ENCODE data around the gene ZNF200. TPM values are rescaled to one million over a fixed set of nuclear protein-coding genes. Genes with fewer than 3 reads are reported as not detected.

ZNF200 gene
- total RNA-seq, 1 donor from 2014 or later: 15.8 TPM

DNA sequence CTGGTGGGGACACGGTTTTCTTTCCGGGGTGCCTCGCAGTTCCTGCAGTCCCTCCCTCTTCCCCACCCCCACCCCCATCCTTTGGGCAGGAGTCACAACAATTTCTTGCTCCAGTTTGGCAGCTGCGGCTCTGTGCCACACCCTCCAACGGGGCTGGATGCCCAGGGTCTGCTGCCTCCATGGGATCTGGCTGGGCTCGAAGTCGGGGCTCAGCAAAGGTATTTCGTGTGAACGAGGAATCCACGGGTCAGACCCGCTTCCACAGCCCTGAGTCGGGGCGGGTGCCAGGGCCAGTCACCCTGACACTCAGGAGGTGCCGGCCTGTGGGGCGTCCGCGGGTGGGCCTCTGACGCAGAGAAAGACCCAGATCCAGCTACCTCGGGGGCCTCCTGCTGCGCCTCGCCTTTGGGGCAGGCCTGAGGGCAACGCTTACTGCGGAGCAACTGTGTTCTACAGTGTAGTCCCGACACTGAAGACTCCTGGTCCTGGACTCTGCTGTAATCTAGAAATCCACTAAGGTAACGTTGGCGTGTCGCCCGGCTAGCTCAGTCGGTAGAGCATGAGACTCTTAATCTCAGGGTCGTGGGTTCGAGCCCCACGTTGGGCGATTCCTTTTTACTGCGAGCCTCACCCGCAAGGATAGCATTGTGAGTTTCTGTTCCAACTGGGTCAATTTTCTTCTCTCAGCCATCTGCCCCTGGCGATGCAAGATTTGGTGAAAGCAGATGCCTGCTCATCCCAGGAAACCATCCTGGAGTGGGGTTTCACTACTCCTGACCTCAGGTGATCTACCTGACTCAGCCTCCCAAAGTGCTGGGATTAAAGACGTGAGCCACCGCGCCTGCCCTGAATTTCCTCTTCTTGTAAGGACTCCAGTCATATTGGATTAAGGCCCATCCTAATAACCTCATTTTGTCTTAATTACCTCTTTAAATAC lies 59.5 kb downstream of the ZNF200 start:
- Mint-ChIP-seq H3K9me3 (no peaks in the 10 kb centered on the region), H3K4me1 (ENCODE audit: low read depth) (peaks cover 29% of the 10 kb centered on the region), H3K36me3 (ENCODE audit: low read depth) (peaks cover 5% of the 10 kb centered on the region), H3K4me3 (no peak overlapping the region), H3K27me3 (ENCODE audit: insufficient read depth) (peaks cover 67% of the 10 kb centered on the region), H3K27ac (peak overlapping the region; percentile 52)
- no peak for DNase-seq (ENCODE audit: low spot score)
- intact Hi-C loops (cut with micrococcal nuclease): no loop called here

DNA sequence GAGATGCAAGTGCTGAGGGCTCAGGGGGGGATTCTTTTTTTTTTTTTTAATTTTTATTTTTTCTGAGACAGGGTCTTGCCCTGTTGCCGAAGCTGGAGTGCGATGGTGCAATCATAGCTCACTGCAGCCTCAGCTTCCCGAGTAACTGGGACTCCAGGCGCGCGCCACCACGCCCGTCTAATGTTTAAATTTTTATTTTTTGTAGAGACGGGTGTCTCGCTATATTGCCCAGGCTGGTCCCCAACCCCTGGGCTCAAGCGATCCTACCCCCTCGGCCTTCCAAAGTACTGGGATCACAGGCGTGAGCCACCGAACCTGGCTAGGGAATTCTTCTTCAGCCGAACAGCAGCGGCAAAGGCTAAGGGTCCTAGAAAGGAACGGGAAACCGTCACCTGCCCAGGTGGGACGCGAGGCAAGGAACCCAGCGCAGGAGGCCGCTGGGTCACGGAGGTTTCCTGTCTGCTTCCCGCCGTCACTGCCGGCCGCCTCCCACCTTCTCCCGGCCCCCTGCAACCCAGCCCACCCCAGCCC lies 60.3 kb downstream of the ZNF200 start:
- peaks cover 66% of the 10 kb centered on the region for H3K27me3 Mint-ChIP-seq (ENCODE audit: insufficient read depth)
- H3K4me1 Mint-ChIP-seq (ENCODE audit: low read depth): peaks cover 29% of the 10 kb centered on the region
- intact Hi-C loops (cut with micrococcal nuclease): loop anchor here (1.0 to 5.0 kb wide), 2 partner anchors 8 to 58 kb away; no protein-coding TSS in a partner anchor
- peak overlapping the region; percentile 72 for H3K4me3 Mint-ChIP-seq
- no peaks in the 10 kb centered on the region for H3K9me3 Mint-ChIP-seq
- peak overlapping the region; percentile 48 for H3K27ac Mint-ChIP-seq
- H3K36me3 Mint-ChIP-seq (ENCODE audit: low read depth): peaks cover 5% of the 10 kb centered on the region
- DNase-seq (ENCODE audit: low spot score): no peak

DNA sequence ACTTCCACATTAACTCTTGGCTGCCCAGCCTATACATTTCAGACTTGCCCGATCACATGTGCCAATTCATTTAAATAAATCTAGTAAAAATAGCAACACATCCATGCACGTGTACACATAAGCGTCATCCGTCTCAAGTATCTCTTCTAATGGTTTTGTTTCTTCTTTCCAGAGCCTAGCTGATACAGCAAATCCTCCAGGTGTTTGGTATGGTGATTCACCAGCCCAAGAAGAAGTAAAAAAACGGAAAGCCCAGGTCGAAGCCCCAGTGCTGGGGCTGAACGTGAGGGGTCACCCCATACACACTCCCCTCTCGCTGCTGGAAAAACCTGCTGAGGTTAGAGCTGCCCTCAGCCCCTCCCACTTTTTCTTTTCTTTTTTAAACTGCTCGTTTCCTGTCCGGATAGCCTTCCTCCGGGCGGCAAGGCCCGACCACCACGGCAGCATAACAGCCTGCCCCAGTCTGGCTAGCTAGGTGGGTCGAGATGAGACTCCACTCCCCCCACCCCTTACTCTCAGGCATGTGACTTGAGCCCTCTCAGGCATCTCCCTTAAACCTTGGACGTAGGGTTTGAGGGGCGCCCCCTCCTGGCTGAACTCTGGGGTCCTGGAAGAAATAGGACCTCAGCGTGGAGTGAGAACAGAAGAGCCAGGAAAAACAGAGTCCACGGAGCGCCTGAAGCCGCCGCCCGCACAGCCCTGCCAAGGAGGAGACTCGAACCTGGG lies 60.9 kb downstream of the ZNF200 start:
- Mint-ChIP-seq H3K36me3 (ENCODE audit: low read depth) (peaks cover 5% of the 10 kb centered on the region), H3K4me1 (ENCODE audit: low read depth) (peaks cover 29% of the 10 kb centered on the region), H3K9me3 (no peaks in the 10 kb centered on the region), H3K27me3 (ENCODE audit: insufficient read depth) (peaks cover 68% of the 10 kb centered on the region), H3K27ac (peak overlapping the region; percentile 48), H3K4me3 (peak overlapping the region; percentile 72)
- intact Hi-C loops (cut with micrococcal nuclease): loop anchor here (1.0 to 5.0 kb wide), 2 partner anchors 8 to 58 kb away; no protein-coding TSS in a partner anchor
- DNase-seq (ENCODE audit: low spot score): no peak

Other genes starting within 250 kb of the ZNF200 start
- not detected in 2 replicates for gene CLDN9, start 222.2 kb downstream of the ZNF200 start, total RNA-seq
- gene CLDN6, start 217.0 kb downstream of the ZNF200 start, total RNA-seq: not detected in 2 replicates
- gene TNFRSF12A, start 214.8 kb downstream of the ZNF200 start, total RNA-seq: 4.9 and 5.5 TPM in 2 replicates
- gene HCFC1R1, start 211.2 kb downstream of the ZNF200 start, total RNA-seq: 30.0 and 30.9 TPM in 2 replicates
- 48.3 and 49.0 TPM in 2 replicates for gene THOC6, start 211.1 kb downstream of the ZNF200 start, total RNA-seq
- gene BICDL2, start 198.2 kb downstream of the ZNF200 start, total RNA-seq: 0.20 TPM in 1 of 2 replicates, not detected in the other
- 11.9 and 12.8 TPM in 2 replicates for gene MMP25, start 188.6 kb downstream of the ZNF200 start, total RNA-seq
- gene IL32, start 169.5 kb downstream of the ZNF200 start, total RNA-seq: 993 TPM in 2 replicates
- 0.07 TPM in 1 of 2 replicates, not detected in the other for gene ZSCAN10, start 135.9 kb downstream of the ZNF200 start, total RNA-seq
- gene ZNF205, start 122.6 kb downstream of the ZNF200 start, total RNA-seq: 0.15 and 0.39 TPM in 2 replicates
- 9.6 and 12.4 TPM in 2 replicates for gene ZNF213, start 100.1 kb downstream of the ZNF200 start, total RNA-seq
- not detected in 2 replicates for gene OR1F1, start 47.0 kb downstream of the ZNF200 start, total RNA-seq
- not detected in 2 replicates for gene MEFV, start 21.5 kb upstream of the ZNF200 start, total RNA-seq
- gene ZNF263, start 48.3 kb upstream of the ZNF200 start, total RNA-seq: 25.5 and 27.8 TPM in 2 replicates
- gene TIGD7, start 70.3 kb upstream of the ZNF200 start, total RNA-seq: 2.0 and 3.1 TPM in 2 replicates
- 26.5 and 27.6 TPM in 2 replicates for gene ZNF75A, start 70.3 kb upstream of the ZNF200 start, total RNA-seq
- not detected in 2 replicates for gene OR2C1, start 120.7 kb upstream of the ZNF200 start, total RNA-seq
- gene ZSCAN32, start 165.8 kb upstream of the ZNF200 start, total RNA-seq: 14.3 and 19.4 TPM in 2 replicates
- 9.9 and 10.6 TPM in 2 replicates for gene ZNF174, start 166.1 kb upstream of the ZNF200 start, total RNA-seq
- gene ZNF597, start 208.3 kb upstream of the ZNF200 start, total RNA-seq: 2.6 TPM in 2 replicates
- gene NAA60, start 208.5 kb upstream of the ZNF200 start, total RNA-seq: 35.4 and 38.3 TPM in 2 replicates